Activated CD4-positive, alpha-beta T cell treated with anti-CD3 and anti-CD28 coated beads, Interleukin-2, amount 50 U/mL, for 16 hours (primary cell): ENCODE results near the gene ZNF804A.

Source experiments
- DNase-seq: peaks from one replicate; pipeline ENCODE4 v3.0.0-alpha.2; 2020

Gene ZNF804A

GRCh38 chr2:184945824-184946223, 347.5 kb downstream of the ZNF804A start:
- DNase-seq = no peak

- no peak for DNase-seq
Observed at GRCh38 chr2:184956856-184957255, 358.5 kb downstream of the ZNF804A start.

DNA sequence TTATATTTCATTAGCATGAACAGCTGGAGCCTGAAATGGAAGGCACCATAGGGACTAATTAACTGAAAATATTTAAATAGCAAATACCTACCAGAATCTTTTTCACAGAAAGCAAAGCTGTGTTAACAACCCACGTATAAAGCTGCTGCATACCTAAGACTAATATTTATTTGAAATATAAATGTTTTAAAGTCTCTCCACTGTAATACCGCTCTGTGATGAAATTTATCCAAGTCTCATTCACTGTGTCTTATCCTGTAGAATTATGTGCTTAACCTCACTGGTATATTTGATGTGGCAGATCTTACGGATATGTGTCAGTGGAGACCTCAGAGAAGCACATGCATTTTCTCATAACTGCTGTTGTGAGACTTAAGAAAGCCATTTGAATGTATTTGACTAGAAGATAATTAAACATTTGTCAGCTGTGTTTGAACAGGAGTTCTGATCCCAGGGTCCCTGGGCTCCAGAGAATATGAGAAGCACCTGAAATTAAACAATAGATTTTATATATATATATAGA, 373.3 kb downstream of the ZNF804A start:
- DNase-seq = no peak
